Transverse colon (tissue), 4 donors: Measurements from ENCODE around the gene ERCC8. TPM values are rescaled to one million over a fixed set of nuclear protein-coding genes. Genes with fewer than 3 reads are reported as not detected.

ENCODE experiments used
- DNase-seq: peaks from one replicate; pipeline ENCODE4 v3.0.0-alpha.2; 2019
- H3K27ac ChIP-seq, 4 donors: fragments of 200-600 bp; sonication (generic); 2 replicates each; pipeline ENCODE4 v1.5.1; 2016 to 2018; ENCODE audit warnings: inconsistent platforms in 4 of 4
- H3K27me3 ChIP-seq: fragments of 200-600 bp; sonication (generic); 2 replicates; pipeline ENCODE4 v1.5.1; 2017; ENCODE audit warnings: inconsistent platforms
- H3K36me3 ChIP-seq, 4 donors: fragments of 200-600 bp; sonication (generic); 2 replicates each; pipeline ENCODE4 v1.5.1; 2017 to 2019; ENCODE audit warnings: inconsistent platforms in 4 of 4
- H3K4me1 ChIP-seq, 4 donors: fragments of 200-600 bp; sonication (generic); 2 replicates each; pipeline ENCODE4 v1.5.1; 2017 to 2020; ENCODE audit warnings: inconsistent platforms in 4 of 4
- H3K4me3 ChIP-seq, 4 donors: fragments of 200-600 bp; sonication (generic); 1 replicate in 1 of 4; 2 replicates in 3 of 4; pipeline versions ENCODE4 v1.5.1 to v1.6.1; 2017 to 2019; ENCODE audit warnings: inconsistent platforms in 4 of 4
- H3K9me3 ChIP-seq, 2 donors: fragments of 200-600 bp; sonication (generic); 2 replicates each; pipeline ENCODE4 v1.5.1; 2017 to 2019; ENCODE audit warnings: inconsistent platforms in 2 of 2
- EP300 ChIP-seq: sonication (generic); formaldehyde crosslinking; IDR thresholded peaks from one replicate; pipeline ENCODE4 v1.6.1; 2017; ENCODE audit warnings: antibody characterized with exemption, low read depth
- POLR2A ChIP-seq: fragments of 450-650 bp; IDR thresholded peaks from one replicate; pipeline ENCODE4 v1.6.1; 2016; ENCODE audit warnings: antibody characterized with exemption, mild to moderate bottlenecking, moderate library complexity
- POLR2AphosphoS5 ChIP-seq, 3 donors: sonication (generic); formaldehyde crosslinking; IDR thresholded peaks; one replicate each; pipeline ENCODE4 v1.6.1; 2016; ENCODE audit warnings: antibody characterized with exemption in 3 of 3
- WGBS, 2 donors: methylation state at CpG; one replicate each; pipeline ENCODE4 v1.1.5; 2018; ENCODE audit warnings: low coverage in 1 of 2; 5-methylcytosine and 5-hydroxymethylcytosine counted together
- in situ Hi-C, 4 donors: fragments of 200-750 bp; cut with MboI; loops; one replicate each; pipeline versions ENCODE4 v1.15.0 to v1.15.1; 2017; ENCODE audit warnings: low sequenced_read_pairs in 3 of 4, low pct_ligation_motif_present in 1 of 4, low pct_unique_long_range_greater_than_20kb in 1 of 4
- intact Hi-C: fragments of 100-400 bp; cut with DNase I; formaldehyde crosslinking; loops from one replicate; pipeline ENCODE4 v1.15.1; 2023; ENCODE audit warnings: low total_unique reads
- total RNA-seq, 4 donors: library from RNA; depleted of rRNA; stranded (reverse); fragments of >200 nt; gene quantifications; one replicate each; pipeline ENCODE4 v1.1.0, GENCODE V29; 2016
- TF ChIP-seq, protein P1 (sequence below), 5 experiments: fragments of 200-600 bp in 3 of 5; fragments of 450-650 bp in 2 of 5; sonication (generic) in 3 of 5; IDR thresholded peaks; 1 replicate in 2 of 5; 2 replicates in 3 of 5; pipeline ENCODE4 v1.5.1; 2016 to 2017; ENCODE audit warnings: antibody characterized with exemption in 5 of 5, inconsistent platforms in 3 of 5, mild to moderate bottlenecking in 2 of 5, moderate library complexity in 1 of 5

ERCC8 gene
- total RNA-seq, 4 donors from 2014 or later: 4.8 to 17.3 (median 11.3) TPM

DNA sequence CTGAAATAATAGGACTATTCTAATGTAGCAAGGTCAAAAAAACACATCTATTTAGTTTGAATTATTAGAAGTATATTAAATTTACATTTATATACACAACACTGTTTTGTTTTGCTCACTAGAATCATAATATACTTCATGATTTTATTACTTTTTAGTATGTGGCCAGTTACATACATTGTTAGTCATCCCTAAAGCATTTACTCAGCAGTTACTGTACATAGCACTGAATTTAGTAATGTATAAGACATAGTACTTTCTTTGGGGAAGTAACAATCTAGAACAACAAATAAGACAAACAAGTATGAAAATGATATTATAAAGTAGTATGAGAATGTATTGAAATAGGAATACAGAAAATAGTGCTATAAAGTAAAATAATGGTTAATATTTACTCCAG is 28.2 kb downstream of the ERCC8 start:
- no peak for DNase-seq
- in situ Hi-C loops (no loop called here), intact Hi-C loops (no loop called here)
- Histone ChIP-seq H3K27ac (no peak overlapping the region), H3K4me3 (no peak overlapping the region), H3K9me3 (no peaks in the 10 kb centered on the region), H3K4me1 (no peaks in the 10 kb centered on the region), H3K27me3 (no peaks in the 10 kb centered on the region), H3K36me3 (peaks cover 0 to 16% (median 0%) of the 10 kb centered on the region in 4 donors)
- TF ChIP-seq EP300 (no peak), POLR2AphosphoS5 (IDR thresholded peaks at IDR 0.05) (no peak), POLR2A (no peak)
- TF ChIP-seq, protein P1, sequence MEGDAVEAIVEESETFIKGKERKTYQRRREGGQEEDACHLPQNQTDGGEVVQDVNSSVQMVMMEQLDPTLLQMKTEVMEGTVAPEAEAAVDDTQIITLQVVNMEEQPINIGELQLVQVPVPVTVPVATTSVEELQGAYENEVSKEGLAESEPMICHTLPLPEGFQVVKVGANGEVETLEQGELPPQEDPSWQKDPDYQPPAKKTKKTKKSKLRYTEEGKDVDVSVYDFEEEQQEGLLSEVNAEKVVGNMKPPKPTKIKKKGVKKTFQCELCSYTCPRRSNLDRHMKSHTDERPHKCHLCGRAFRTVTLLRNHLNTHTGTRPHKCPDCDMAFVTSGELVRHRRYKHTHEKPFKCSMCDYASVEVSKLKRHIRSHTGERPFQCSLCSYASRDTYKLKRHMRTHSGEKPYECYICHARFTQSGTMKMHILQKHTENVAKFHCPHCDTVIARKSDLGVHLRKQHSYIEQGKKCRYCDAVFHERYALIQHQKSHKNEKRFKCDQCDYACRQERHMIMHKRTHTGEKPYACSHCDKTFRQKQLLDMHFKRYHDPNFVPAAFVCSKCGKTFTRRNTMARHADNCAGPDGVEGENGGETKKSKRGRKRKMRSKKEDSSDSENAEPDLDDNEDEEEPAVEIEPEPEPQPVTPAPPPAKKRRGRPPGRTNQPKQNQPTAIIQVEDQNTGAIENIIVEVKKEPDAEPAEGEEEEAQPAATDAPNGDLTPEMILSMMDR (IDR thresholded peaks at IDR 0.05): no peak

DNA sequence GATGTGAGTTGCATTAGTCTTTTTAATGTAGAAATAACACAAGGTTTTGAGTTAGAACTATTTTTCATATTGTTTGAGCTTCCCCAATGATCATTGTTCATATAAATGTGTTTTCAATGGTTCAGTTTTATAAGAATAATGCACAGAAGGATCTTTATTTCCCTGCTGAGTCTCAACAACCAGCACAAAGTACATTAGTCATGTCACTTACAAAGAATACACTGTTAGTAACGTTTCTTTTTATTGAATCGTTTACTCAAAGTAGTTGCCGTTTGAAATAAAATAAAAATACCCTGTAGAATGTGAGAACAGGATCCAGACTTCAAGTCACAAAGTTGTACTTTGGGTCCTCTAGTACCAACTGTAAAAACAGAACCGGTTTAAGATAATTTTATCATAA is 41.5 kb downstream of the ERCC8 start:
- no peaks in the 10 kb centered on the region for H3K27me3 ChIP-seq
- no peaks in the 10 kb centered on the region for H3K9me3 ChIP-seq
- peaks cover 0 to 2% (median 0%) of the 10 kb centered on the region in 4 donors for H3K36me3 ChIP-seq
- TF ChIP-seq POLR2A: no peak
- no peak for TF ChIP-seq POLR2AphosphoS5 (IDR thresholded peaks at IDR 0.05)
- TF ChIP-seq, protein P1 (IDR thresholded peaks at IDR 0.05): no peak
- no peak for TF ChIP-seq EP300
- no peak overlapping the region for H3K27ac ChIP-seq
- no peak overlapping the region for H3K4me3 ChIP-seq
- intact Hi-C loops: no loop called here
- WGBS, 2 donors: 39 to 51% methylated on average over 4 of the region's 4 CpGs
- no peaks in the 10 kb centered on the region for H3K4me1 ChIP-seq
- in situ Hi-C loops: no loop called here
- no peak for DNase-seq

DNA sequence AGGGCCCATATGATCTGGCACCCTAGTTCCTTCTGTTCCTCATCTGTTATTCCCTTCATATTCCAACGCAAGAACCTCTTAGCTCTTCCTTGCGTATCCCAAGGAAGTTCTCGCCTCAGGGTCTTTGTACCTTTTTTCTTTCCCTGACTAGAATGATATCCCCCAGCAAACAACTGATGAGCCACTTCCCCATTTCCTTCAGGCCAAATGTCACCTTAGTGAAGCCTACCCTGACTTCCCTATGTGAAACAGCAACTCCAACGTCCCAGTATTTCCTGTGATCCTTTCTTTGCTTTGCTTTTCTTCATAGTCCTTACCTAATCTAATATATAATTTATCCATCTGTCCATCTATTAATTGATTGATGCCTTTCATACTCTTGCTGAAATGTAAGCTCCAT is 47.9 kb downstream of the ERCC8 start:
- no peaks in the 10 kb centered on the region for H3K27me3 ChIP-seq
- DNase-seq: no peak
- no peak overlapping the region for H3K4me3 ChIP-seq
- 57 to 90% methylated on average over 1 to 4 of the region's 4 CpGs for WGBS, 2 donors
- H3K27ac ChIP-seq: no peak overlapping the region
- peaks cover 0 to 32% (median 4%) of the 10 kb centered on the region in 4 donors for H3K36me3 ChIP-seq
- in situ Hi-C loops (no loop called here), intact Hi-C loops (no loop called here)
- no peaks in the 10 kb centered on the region for H3K4me1 ChIP-seq
- no peaks in the 10 kb centered on the region for H3K9me3 ChIP-seq
- TF ChIP-seq EP300: no peak
- TF ChIP-seq POLR2A: no peak
- no peak for TF ChIP-seq POLR2AphosphoS5 (IDR thresholded peaks at IDR 0.05)
- TF ChIP-seq, protein P1 (IDR thresholded peaks at IDR 0.05): no peak

DNA sequence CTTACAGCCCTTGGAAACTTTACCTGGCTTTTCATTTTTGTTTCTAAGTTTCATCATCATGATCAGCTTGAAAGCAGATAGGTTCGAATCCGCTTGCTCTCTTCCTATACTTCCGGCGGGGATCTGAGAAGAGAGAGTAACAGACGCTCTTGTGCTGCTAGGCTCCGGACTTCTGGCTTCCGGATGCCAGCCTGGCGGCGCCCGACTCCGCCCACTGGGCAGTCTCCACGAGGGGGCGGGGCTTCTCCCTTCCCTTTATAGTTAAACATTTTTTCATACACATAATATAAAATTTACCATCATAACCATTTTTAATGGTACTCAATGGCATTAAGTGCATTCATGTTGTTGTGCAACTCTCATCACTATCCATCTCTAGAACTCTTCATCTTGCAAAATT is 51.3 kb downstream of the ERCC8 start:
- no peak overlapping the region for H3K4me3 ChIP-seq
- TF ChIP-seq POLR2AphosphoS5 (IDR thresholded peaks at IDR 0.05) (no peak), EP300 (no peak), POLR2A (no peak)
- TF ChIP-seq, protein P1 (IDR thresholded peaks at IDR 0.05): no peak
- WGBS, 2 donors: 93 to 99% methylated on average over 12 to 13 of the region's 13 CpGs
- in situ Hi-C loops (no loop called here), intact Hi-C loops (no loop called here)
- no peaks in the 10 kb centered on the region for H3K27me3 ChIP-seq
- no peaks in the 10 kb centered on the region for H3K4me1 ChIP-seq
- H3K36me3 ChIP-seq: peaks cover 0 to 32% (median 6%) of the 10 kb centered on the region in 4 donors
- no peaks in the 10 kb centered on the region for H3K9me3 ChIP-seq
- no peak for DNase-seq
- H3K27ac ChIP-seq: no peak overlapping the region
